Measurements from ENCODE around the gene OR3A2.
"Not testable (repeated sequence)": the region's sequence is repeated elsewhere in the genome, so short reads cannot be mapped to it uniquely, and the experiment has no call there.

Gene OR3A2

DNA sequence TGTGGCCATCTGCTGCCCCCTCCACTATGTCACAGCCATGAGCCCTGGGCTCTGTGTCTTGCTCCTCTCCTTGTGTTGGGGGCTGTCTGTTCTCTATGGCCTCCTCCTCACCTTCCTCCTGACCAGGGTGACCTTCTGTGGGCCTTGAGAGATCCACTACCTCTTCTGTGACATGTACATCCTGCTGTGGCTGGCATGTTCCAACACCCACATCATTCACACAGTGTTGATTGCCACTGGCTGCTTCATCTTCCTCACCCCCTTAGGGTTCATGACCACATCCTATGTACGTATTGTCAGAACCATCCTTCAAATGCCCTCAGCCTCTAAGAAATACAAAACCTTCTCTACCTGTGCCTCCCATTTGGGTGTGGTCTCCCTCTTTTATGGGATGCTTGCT, 145.1 kb downstream of the OR3A2 start:
- H3K27ac ChIP-seq (ENCODE audit: extremely low read depth, low read depth, low read length); H3K4me1 ChIP-seq (ENCODE audit: control insufficient read depth, insufficient read depth, low read length); H3K36me3 ChIP-seq (ENCODE audit: control insufficient read depth in 2 of 2, insufficient read depth in 1 of 2, low read length in 2 of 2); POLR2A ChIA-PET; H3K4me3 ChIP-seq (ENCODE audit: low read depth, low read length); H3K9me3 ChIP-seq (ENCODE audit: control insufficient read depth, insufficient read depth, low read depth, low read length); CTCF ChIA-PET: not testable (repeated sequence)

DNA sequence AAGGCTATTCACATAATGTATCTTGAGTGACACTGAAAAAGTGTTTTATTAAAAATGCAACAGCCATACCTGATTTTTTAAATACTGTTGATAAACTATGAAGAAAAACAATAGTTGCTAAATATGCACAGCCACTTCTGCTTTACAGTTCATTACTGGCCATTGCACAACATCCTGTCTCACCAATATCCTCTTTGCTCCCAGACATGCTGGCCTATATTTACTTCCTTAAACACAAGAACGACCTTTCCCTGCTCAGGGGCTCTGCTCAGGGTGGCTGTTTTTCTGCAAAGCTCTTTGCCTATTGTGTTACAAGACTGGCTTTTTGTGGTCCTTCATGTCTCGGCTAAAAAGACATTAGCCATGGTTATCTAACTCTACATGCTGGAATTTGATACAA, 147.4 kb downstream of the OR3A2 start:
- H3K36me3 ChIP-seq (ENCODE audit: control insufficient read depth in 2 of 2, insufficient read depth in 1 of 2, low read length in 2 of 2); CTCF ChIA-PET; H3K4me3 ChIP-seq (ENCODE audit: low read depth, low read length); POLR2A ChIA-PET; H3K9me3 ChIP-seq (ENCODE audit: control insufficient read depth, insufficient read depth, low read depth, low read length); H3K27ac ChIP-seq (ENCODE audit: extremely low read depth, low read depth, low read length); H3K4me1 ChIP-seq (ENCODE audit: control insufficient read depth, insufficient read depth, low read length): not testable (repeated sequence)

DNA sequence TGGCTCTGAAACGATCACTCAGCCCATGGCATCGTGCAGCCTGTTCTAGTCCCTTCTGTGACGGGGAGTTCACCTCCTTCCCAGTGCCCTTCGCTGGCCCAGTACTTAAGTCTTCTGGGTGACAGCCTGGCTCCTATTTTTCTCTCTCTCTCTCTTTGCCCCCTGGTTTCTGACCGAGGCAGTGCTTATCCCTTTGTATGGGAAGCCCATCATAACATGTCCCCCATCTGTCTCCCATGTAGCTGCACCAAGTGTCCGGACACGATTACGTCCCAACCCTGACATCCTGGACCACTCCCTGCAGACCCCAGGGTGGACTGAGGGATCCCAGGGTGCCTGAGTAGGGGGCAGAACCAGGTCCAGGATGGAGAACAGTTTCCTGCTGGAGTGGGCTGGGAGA, 153.8 kb downstream of the OR3A2 start:
- H3K27ac ChIP-seq (ENCODE audit: extremely low read depth, low read depth, low read length); H3K9me3 ChIP-seq (ENCODE audit: control insufficient read depth, insufficient read depth, low read depth, low read length); CTCF ChIA-PET; POLR2A ChIA-PET; H3K4me3 ChIP-seq (ENCODE audit: low read depth, low read length); H3K36me3 ChIP-seq (ENCODE audit: control insufficient read depth in 2 of 2, insufficient read depth in 1 of 2, low read length in 2 of 2); H3K4me1 ChIP-seq (ENCODE audit: control insufficient read depth, insufficient read depth, low read length): not testable (repeated sequence)

Data from HEK293 (cell line).